ENCODE measurements around the gene CCHCR1. TPM values are rescaled to one million over a fixed set of nuclear protein-coding genes. Genes with fewer than 3 reads are reported as not detected.

Gene CCHCR1
- polyA plus RNA-seq, 4 donors = 17.3 to 38.3 (median 30.1) TPM

GRCh38 chr6:31135710-31136109, 21.9 kb downstream of the CCHCR1 start:
- DNase-seq (ENCODE audit: low read depth in 4 of 4, low spot score in 3 of 4) = no peak

GRCh38 chr6:31132806-31133205, 24.8 kb downstream of the CCHCR1 start:
- DNase-seq (ENCODE audit: low read depth in 4 of 4, low spot score in 3 of 4) = no peak

- DNase-seq (ENCODE audit: low read depth in 4 of 4, low spot score in 3 of 4) = no peak
Observed at GRCh38 chr6:31131595-31131994, 26.0 kb downstream of the CCHCR1 start.

GRCh38 chr6:31130751-31131150, 26.9 kb downstream of the CCHCR1 start:
- no peak for DNase-seq (ENCODE audit: low read depth in 4 of 4, low spot score in 3 of 4)

GRCh38 chr6:31129130-31129529, 28.5 kb downstream of the CCHCR1 start:
- DNase-seq (ENCODE audit: low read depth in 4 of 4, low spot score in 3 of 4) = no peak

- peak in 1 of 4 donors; percentile 32 for DNase-seq (ENCODE audit: low read depth in 4 of 4, low spot score in 3 of 4)
Observed at GRCh38 chr6:31128093-31128676, 29.4 kb downstream of the CCHCR1 start.

- no peak for DNase-seq (ENCODE audit: low read depth in 4 of 4, low spot score in 3 of 4)
Observed at GRCh38 chr6:31126396-31127175, 31.0 kb downstream of the CCHCR1 start.

GRCh38 chr6:31125586-31126363, 31.8 kb downstream of the CCHCR1 start:
- DNase-seq (ENCODE audit: low read depth in 4 of 4, low spot score in 3 of 4) = no peak

- DNase-seq (ENCODE audit: low read depth in 4 of 4, low spot score in 3 of 4) = no peak
Observed at GRCh38 chr6:31125162-31125561, 32.4 kb downstream of the CCHCR1 start.

- peak in 3 of 4 donors; percentile 49 to 81 (median 60) for DNase-seq (ENCODE audit: low read depth in 4 of 4, low spot score in 3 of 4)
Observed at GRCh38 chr6:31122791-31123706, 34.6 kb downstream of the CCHCR1 start.

GRCh38 chr6:31121131-31121790, 36.3 kb downstream of the CCHCR1 start:
- no peak for DNase-seq (ENCODE audit: low read depth in 4 of 4, low spot score in 3 of 4)

GRCh38 chr6:31120151-31120915, 37.3 kb downstream of the CCHCR1 start, which contains the start of gene CDSN:
TSS of gene CDSN (minus strand) at chr6:31120446. CDS start at chr6:31120419, 27 bp downstream.
- no peak for DNase-seq (ENCODE audit: low read depth in 4 of 4, low spot score in 3 of 4)

- DNase-seq (ENCODE audit: low read depth in 4 of 4, low spot score in 3 of 4) = no peak
Observed at GRCh38 chr6:31118178-31118577, 39.4 kb downstream of the CCHCR1 start.

GRCh38 chr6:31116661-31117385, 40.8 kb downstream of the CCHCR1 start:
- DNase-seq (ENCODE audit: low read depth in 4 of 4, low spot score in 3 of 4) = no peak

- no peak for DNase-seq (ENCODE audit: low read depth in 4 of 4, low spot score in 3 of 4)
Observed at GRCh38 chr6:31115941-31116560, 41.6 kb downstream of the CCHCR1 start.

- no peak for DNase-seq (ENCODE audit: low read depth in 4 of 4, low spot score in 3 of 4)
Observed at GRCh38 chr6:31114970-31115849, 42.4 kb downstream of the CCHCR1 start.

GRCh38 chr6:31114541-31114878, 43.1 kb downstream of the CCHCR1 start, which contains the start of gene PSORS1C1:
TSS of gene PSORS1C1 (plus strand) at chr6:31114800. CDS start at chr6:31129633, 14,833 bp downstream.
- no peak for DNase-seq (ENCODE audit: low read depth in 4 of 4, low spot score in 3 of 4)
